ENCODE results near the gene FLRT2.

DNA sequence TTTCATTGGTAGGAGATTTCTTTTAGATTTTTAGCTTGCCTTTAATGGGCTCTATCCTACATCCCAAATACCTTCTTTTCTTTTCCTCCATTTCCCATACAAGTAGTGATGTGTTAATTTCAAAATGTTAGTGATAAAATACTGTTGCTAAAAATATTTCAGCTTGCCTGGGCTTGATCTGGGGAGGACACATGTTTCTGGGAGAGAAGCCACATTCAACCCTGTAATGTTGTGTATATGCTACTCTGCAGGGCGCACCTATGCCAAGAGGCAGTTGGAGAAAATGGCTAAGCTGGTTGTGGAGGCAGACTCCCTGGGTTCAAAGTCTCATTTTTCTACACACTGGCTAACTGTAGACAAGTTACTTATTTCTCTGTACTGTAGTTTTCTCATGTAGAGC is 26.3 kb downstream of the FLRT2 start:
- TF ChIP-seq EZH2 (IDR thresholded peaks at IDR 0.05; ENCODE audit: insufficient read depth, poor library complexity, severe bottlenecking) (no peak), EZH2phosphoT487 (IDR thresholded peaks at IDR 0.05; ENCODE audit: insufficient read depth, low read depth) (no peak)
